Muscle of arm (tissue), 12 donors: ENCODE data around the gene NAPG. TPM values are rescaled to one million over a fixed set of nuclear protein-coding genes. Genes with fewer than 3 reads are reported as not detected.
"Not testable (repeated sequence)": the region's sequence is repeated elsewhere in the genome, so short reads cannot be mapped to it uniquely, and the experiment has no call there.

Experiments used
- DNase-seq: peaks from one replicate; pipeline ENCODE4 v3.0.0-alpha.2; 2013
- polyA plus RNA-seq, 12 donors: library from polyadenylated mRNA; unstranded; fragments of 120-200 nt; gene quantifications; one replicate each; pipeline ENCODE4 v1.2.1, GENCODE V29; 2013; ENCODE audit not compliant: insufficient read length in 12 of 12

Gene NAPG
- polyA plus RNA-seq, 12 donors: 12.5 to 27.7 (median 21.0) TPM; not detected in 1

DNA sequence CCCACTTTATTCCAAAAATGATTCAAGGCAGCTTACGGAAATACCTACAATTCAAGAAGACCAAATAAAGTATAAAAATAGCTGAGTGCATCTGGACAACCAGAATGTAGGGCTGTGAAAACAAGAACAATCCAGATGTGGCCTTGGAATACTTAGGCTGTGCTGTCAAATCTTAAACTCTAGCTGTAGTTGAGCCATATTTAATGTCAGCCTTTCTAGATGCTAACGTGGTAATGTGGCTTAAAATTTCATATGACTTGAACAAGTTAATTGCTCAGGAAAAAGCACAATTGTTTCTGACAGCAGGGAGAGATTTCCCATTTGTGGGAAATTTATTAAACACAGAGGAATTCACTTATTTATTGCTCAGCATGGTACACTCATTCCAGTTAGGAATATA lies 14.6 kb upstream of the NAPG start:
- no peak for DNase-seq

DNA sequence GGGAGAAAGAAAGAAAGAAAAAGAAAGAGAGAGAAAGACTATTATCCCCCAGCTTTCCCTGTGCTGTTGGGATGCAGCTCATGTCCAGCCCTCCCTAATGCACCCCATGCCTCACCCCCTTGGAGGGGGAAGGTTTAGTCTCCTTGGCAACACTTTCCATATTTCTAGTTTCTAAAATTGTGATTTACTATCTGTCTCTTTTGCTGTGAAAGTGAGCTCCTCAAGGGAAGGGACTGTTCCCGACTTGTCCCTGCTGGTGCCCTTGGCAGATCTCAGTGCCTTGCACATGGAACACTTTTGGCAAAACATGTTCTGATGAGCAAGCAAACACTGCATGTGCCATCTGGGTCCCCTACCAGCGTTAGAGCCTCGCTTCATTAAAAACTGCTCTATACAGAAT lies 11.7 kb upstream of the NAPG start:
- DNase-seq: no peak

DNA sequence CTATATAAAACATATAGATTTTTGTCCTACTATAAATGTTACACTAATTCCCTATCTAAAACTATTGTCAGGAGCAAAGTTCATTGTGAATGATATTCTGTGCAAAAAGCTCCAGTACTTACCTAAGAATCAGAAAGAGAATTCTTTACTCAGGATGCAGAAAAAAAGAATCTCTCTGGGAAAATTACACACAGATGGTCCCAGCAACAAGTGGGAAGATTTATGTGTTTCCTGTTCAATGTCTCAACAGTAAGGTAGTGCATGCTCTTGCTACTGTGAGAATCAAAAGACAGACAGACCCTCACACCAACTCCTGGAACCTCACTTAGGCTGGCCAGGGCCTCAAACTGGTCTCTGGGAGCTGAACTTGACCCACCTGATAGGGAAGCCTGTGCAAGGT lies 11.2 kb upstream of the NAPG start:
- DNase-seq: no peak

DNA sequence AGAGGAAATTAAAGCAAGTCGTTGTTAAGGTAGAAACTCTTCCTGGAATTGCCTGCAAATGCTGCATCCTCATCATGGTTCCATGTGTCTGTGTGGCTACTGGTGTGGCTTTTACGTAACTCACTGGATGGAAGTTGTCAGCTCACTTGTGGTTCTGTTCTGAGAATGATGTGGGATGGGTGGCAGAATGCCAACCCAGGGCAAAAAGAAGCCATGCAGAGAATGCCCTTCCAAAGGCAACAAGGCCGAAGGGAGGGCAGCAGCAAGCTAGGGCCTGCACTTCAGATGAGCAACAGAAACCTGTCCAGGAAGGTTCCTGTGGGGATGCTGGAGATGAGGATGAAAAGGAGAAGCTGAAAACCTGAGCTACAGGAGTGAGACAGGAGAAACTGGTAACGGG lies 10.4 kb upstream of the NAPG start:
- no peak for DNase-seq

DNA sequence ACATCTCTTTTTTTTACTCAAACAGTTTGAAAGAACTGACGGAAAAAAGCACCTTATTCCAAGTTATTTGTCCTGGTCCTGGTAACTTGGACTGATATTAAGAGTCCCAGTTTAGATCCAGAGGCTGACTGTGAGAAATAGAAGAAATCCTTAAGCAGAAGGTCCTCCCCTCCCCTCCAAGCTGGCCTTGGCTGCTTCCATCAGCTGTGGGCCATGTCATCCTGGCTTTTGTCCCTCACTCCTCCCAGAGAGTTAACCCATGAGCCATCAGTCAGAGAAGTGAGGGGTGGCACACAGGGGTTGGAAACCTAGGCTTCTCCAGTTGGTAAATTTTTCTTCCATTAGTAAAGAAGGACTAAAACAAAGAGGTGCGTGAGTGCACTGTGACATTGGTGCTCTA lies 9.7 kb upstream of the NAPG start:
- no peak for DNase-seq

DNA sequence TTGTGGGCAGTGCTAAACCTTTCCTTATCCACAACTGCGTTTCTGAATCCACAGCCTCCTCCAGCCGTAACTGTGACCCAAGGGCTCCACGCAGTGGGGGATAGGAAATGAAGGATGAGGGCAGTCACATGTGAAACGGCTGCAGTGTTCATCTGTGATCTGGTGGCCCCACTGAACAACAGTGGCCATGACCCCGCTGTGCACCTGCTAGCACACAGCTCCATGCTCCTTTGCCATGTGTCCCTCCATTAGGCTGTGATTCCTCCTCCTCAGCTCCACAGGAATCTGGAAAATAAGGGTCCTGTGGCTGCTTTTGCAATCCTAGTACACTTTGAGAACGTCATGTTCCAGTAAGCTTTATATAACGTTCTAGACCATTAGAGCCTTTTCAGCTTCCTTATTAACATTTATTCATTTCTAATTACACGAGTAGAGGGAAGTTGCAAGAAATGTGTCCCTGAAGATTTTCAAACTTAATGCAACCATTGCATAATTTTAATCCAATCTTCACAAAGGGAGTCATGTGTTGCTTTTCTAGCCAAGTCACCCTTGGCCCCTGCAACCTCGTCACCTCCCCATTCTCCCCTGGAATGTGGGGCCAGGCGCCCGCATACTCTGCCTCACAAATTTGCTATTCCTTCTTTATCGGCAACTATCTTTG lies 7.1 kb upstream of the NAPG start:
- DNase-seq: peak; percentile 66

DNA sequence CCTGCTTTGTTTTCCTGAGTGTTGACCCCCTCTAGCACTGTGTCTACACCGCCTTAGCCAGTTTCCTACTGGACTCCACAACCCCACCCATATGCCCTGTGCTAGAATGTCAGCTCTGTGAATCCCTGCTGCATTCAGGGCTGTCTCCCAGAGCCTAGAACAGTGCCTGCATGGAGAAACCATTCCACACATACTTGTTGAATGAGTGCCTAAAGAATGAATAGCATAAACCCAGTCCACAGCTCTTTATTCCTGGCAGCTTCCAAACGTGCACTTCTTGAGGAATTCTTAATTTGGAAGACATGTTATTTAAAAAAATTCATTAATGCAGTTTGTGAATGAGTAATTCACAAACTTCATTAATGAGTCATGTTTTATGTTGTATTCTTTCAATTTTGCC lies 6.5 kb upstream of the NAPG start:
- DNase-seq: no peak

DNA sequence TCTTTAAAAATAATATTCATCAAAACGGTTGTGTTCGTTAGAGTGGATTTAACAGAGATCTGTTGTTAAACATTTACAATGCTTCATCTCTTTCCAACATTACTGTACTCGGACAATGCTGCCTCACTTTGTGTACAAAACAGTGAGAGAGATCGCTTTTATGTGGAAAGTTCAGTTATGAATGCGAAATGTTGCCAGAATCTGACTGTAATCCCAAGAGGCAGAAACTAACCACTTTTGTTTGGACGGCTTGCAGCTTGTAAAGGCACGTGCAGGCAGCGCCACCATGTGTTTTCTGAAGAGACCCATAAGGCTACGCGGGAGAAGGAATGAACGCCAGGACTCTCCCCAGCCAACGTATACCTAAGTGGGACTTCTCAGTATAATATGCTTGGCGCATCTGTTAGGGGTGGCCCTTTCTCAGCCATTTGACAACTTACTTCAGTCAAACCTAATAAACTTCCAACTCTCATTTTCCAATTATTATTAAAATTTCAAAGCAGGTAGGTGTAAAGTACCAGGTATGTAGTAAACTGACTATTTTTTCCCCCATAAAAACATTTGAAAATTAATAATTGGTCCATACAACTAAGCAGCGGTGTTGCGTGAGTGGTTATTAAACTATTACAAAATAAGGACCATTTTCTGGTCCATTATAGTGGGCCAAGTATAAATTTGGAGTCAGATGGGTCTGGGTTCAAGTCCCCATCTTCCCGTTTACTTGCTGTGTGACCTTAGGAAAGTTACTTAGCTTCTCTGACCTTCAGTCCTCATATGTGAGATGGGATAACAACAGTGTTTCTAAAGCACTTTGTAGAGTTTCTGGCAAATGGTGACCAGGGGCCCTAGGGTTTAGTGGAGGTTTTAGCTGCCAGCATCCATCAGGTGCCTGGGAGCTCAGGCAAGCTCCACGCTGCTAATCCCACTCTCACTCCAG lies 5.6 kb upstream of the NAPG start:
- DNase-seq: peak; percentile 94

DNA sequence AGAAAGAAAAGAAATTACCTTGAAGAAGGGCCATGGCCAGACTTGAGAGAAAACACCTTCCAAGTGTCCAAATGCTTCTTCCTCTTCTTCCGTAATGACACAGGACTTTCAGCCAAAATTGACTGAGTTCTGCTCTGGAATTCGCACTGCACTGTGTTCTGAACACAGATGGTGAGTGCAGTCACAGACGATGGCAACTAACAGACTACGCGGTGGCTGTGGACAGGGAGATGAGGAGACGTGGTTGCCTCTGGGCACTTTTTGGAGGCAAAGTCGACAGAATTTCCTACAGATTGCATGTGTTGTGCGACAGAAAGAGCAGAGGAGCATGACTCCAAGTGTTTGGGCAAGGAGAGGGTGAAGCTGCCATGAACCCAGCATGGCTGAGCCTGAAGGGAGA lies 4.3 kb upstream of the NAPG start:
- no peak for DNase-seq

DNA sequence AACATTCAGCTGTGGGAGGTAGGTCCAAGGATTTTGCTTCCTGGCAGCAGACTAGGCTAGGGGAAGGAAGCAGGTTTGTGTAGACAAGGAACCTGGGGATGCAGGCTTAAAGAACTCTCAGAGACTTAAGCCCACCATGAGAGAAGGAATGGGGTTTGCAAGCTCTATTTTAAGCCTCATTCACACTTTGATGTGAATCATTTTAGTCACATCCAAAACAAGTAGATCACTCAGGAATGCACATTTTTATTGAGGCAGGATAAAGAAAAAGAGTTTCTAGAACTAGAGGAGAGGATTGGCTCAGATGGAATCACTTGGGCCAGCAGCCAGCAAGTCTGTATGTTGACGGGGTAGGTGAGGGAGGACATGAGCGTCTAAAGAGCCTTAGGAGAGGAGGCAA lies 3.3 kb upstream of the NAPG start:
- DNase-seq: no peak

DNA sequence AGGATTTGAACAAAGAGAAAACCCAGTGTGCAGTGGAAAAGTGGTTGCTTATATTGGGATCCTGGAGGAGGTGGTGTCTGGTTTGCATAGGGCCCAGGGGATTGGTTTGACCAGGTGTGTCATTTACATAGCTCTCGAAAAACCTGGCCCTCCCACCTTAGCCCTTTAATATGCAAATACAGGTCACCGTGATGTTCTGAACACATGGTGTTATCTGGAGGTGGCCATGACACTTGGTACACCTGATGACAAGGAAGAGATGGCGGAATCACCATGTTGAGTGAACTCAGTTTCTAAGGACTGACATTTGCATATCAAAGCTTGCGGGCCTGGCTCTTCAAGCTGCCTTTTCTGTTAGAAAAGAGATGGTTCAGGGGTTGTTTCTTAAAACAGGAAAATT lies 2.3 kb upstream of the NAPG start:
- DNase-seq: no peak

DNA sequence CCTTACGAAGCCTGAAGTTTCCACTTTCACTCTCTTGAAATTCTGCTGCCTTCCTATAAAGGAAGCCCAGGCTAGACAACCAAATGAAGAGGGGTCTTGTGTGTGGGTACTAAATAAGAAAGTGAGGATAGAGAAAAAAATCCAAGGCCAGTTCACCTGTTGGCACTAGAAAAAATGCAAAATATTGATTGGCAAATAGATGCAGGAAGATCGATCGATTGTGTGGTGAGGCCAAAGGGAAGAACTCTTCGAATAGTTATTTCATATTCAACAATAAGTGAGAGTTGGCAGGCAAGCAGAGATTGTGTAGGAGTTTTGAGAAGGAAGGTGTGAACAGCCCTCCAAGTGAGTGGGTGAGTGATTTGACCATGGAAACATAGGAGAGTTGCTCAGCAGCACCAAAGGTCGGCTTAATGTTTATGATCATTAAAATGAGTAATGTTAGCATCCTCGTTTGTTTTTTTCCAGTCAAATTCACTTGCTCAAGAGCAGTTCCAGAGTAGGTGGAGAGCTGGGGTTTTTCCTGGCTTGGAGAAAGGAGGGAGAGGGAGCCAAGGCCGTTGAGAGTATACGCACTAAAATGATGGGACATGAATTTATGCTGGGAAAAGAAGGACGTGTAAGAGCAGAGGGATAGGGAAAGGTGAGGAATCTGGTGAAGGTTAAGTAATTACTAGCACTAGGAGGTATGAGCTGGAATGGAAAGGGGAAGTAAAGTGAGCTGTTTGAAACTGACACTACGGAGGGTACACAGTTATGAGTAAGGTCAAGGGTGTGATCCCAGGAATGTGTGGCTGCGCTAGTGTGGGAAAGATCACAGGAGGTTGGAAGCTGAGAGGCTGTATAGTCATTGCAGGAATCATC lies 1.1 kb upstream of the NAPG start:
- DNase-seq: no peak

DNA sequence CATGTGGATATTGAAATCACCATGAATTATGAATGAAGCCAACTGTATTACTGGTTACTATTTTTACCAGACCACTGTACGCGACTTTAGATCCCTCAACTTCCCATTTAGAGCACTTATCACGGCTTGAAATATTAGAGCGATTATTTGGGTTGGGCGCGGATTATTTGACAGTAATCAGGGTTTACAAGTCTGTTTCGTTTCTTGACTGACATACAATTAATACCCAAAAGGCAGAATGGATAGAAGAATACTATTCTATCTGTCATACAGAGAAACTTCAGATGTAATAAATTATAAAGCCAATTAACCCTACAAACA lies 496 bp upstream of the NAPG start:
- DNase-seq: no peak

DNA sequence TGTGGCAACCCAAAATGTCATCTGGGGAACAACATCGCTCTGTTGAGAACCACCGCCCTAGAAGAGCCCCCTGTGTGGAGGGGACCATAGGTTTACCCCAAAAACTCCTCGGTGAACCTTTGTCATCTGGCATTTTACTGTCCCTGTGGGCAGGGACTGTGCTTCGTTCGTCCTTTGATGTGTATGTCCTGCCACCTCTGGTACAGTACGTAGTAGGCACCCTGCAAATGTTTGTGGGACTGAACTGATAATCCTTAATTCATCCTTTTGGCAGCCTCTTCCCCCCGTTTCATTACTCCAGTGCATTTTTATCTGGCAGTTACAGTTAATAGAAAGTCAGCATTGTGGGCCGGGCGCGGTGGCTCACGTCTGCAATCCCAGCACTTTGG lies 728 bp downstream of the NAPG start:
- DNase-seq: no peak

DNA sequence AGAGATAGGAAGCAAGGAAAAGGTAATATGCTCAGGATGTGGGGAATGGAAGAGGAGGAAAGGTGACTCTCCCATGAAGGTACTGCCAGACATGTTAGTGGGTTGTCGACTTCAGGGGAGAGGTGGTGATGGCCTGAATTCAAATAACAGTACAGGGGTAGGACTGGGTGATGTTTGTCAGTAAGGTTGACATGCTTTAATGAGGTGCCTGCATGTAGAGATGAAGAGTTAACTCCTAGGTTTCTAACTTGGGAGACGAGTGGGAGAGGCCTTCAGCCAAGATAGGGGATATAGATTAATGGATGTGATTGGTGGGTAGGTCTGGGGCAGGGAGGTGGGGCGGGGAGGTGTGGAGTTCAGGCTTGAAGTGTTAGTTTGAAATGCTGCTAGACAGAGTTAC lies 2.6 kb downstream of the NAPG start:
- no peak for DNase-seq

DNA sequence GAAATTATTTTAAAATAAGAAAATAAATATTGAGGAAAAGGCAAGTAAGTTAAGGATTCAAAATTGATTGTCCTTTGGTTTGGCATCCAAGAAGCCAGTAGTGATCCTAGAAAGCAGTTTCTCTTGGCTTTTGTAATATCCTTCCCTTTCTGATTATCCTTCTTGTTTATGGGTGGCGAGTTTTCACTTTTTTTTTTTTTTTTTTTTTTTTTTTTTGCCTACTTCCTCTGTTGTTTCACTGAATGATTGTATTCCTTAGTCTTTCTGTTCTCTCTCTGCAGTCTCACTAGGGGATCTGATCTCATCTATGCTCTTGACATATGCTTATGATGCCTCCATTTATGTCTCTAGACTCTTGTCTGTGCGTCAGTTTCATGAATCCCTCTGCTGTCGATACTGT lies 4.2 kb downstream of the NAPG start:
- DNase-seq: no peak

DNA sequence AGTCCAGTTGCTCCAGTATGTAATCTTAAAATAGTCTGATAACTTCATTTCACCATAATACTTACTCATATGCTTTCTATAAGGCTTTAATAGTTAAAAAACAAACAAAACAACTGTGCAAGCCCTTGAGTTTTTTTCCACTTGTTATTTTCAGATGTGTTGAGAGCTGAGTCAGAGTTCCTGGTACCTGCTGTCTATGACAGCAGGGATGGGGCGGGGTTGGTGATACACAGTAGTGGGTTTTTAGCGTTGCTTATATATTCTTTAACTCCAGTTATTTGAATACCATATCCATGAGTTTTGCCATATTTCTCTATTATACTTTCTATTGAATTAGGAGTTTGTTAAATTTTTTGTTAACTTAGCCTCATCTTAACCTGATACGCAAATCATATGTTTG lies 5.0 kb downstream of the NAPG start:
- DNase-seq: no peak

DNA sequence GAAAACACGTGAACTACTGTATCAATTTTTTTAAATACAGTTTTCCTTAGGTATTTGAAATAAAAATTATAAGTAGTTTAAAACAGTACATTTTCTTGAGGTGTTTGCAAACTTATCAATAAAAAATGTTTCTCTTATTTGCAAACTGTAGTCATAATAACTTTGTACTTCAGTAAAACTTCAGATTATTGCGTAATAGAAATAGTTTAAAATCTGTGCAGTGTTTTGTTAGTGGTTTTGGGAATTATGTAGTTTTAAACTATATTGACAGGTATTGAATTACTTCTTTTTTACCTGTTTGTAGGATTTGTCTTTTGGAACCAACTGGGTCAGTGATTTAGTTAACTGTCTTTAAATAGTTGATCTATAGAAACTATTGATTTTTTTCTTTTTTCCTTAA lies 7.3 kb downstream of the NAPG start:
- DNase-seq: no peak

DNA sequence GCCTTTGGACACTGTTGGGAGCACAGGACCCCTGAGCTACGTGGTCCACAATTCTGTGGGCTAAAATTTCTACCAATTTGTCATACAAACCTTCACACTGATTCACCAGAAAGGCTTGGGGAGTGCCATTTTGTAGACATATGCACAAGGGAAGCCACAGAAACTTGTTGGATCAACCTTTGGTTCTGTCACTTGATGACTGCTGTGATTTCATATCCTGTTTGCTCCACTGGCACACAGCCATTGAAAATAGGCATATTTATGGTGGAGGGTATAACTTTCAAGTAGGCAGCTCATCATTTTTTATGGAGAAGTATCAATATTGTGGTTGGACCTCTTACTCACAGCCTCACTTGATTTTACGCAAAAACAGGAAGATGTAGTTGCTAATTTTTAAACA lies 10.5 kb downstream of the NAPG start:
- DNase-seq: no peak

DNA sequence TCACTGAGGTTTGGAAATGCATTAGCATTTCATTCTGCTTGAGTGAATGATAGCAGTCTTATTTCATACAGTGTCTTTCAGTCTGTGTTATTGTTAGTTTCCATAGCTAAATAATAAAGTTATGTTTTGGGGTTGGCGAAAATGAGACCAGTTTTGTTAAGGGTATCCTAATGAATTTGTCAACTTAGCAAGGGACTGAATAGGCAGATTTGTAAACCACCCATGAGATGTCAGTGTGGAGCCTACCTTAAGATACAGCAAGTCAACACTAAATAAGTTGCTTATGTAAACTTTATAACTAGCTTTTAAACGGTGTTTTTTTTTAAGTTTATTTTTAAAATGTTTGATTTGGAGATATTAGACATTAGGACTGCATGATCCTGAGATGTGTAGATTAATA lies 11.9 kb downstream of the NAPG start:
- no peak for DNase-seq

DNA sequence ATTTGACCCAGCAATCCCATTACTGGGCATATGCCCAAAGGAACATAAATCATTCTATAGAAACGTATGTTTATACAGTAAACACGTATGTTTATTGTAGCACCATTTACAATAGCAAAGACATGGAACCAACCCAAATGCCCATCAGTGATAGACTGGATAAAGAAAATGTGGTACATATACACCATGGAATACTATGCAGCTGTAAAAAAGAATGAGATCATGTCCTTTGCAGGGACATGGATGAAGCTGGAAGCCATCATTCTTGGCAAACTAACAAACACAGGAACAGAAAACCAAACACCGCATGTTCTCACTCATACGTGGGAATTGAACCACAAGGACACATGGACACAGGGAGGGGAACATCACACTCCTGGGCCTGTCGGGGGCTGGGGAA lies 13.3 kb downstream of the NAPG start:
- DNase-seq: not testable (repeated sequence)

DNA sequence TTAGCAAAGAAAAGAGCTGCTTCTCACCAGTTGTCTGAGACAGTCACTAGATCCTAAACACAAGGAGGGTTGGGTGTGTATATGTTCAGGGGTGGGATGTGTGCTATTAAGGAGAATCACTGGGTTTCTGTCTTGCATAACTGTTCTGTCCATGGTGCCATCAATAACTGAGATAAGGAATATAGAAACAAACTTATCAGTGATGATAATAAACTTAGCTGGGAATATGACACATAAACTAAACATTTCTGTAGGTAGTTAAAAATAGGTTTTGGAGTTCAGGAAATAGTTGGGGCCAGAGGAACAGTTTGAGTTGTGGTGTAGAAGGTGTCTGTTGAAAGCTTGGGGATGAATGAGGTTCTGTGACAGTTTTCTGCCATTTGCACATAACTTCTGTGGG lies 17.4 kb downstream of the NAPG start:
- DNase-seq: no peak
